ENCODE measurements around the gene COX7A1. TPM values are rescaled to one million over a fixed set of nuclear protein-coding genes. Genes with fewer than 3 reads are reported as not detected.

COX7A1 gene
- total and polyA plus RNA-seq, 11 donors, result 414 to 2,982 (median 2,187) TPM

DNA sequence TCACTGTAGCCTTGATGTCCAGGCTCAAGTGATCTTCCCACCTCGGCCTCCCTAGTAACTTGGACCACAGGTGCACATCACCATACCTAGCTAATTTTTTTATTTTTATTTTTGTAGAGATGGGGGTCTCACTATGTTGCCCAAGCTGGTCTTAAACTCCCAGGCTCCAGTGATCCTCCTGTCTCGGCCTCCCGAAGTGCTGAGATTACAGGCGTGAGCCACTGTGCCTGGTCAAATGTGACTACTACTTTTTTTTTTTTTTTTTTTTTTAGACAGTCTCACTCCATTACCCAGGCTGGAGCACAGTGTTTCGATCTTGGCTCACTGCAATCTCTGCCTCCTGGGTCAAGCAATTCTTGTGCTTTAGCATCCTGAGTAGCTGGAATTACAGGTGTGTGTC lies 20.6 kb upstream of the COX7A1 start:
- no peak for ATAC-seq
- no peak overlapping the region for H3K27ac ChIP-seq
- no peaks in the 10 kb centered on the region for H3K9me3 ChIP-seq
- 92 to 97% (median 93%) methylated on average over 5 of the region's 5 CpGs for WGBS, 4 donors
- H3K27me3 ChIP-seq, result no peaks in the 10 kb centered on the region
- TF ChIP-seq POLR2A (IDR thresholded peaks at IDR 0.05), result no peak
- TF ChIP-seq, protein P1, sequence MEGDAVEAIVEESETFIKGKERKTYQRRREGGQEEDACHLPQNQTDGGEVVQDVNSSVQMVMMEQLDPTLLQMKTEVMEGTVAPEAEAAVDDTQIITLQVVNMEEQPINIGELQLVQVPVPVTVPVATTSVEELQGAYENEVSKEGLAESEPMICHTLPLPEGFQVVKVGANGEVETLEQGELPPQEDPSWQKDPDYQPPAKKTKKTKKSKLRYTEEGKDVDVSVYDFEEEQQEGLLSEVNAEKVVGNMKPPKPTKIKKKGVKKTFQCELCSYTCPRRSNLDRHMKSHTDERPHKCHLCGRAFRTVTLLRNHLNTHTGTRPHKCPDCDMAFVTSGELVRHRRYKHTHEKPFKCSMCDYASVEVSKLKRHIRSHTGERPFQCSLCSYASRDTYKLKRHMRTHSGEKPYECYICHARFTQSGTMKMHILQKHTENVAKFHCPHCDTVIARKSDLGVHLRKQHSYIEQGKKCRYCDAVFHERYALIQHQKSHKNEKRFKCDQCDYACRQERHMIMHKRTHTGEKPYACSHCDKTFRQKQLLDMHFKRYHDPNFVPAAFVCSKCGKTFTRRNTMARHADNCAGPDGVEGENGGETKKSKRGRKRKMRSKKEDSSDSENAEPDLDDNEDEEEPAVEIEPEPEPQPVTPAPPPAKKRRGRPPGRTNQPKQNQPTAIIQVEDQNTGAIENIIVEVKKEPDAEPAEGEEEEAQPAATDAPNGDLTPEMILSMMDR (IDR thresholded peaks at IDR 0.05), result no peak
- no peak overlapping the region for H3K4me3 ChIP-seq
- intact Hi-C loops (cut with DNase I), result loop anchor here in 8 of 10 donors (2.0 to 10.0 kb wide), 5 partner anchors 48 to 118 kb away; partner anchors contain the start of genes THAP8 (in 1 of the 8) and WDR62 (in 1 of the 8)
- H3K4me1 ChIP-seq, result peaks cover 0 to 21% (median 14%) of the 10 kb centered on the region in 12 donors
- H3K36me3 ChIP-seq, result peaks cover 0 to 5% (median 0%) of the 10 kb centered on the region in 9 donors
- DNase-seq, result no peak

DNA sequence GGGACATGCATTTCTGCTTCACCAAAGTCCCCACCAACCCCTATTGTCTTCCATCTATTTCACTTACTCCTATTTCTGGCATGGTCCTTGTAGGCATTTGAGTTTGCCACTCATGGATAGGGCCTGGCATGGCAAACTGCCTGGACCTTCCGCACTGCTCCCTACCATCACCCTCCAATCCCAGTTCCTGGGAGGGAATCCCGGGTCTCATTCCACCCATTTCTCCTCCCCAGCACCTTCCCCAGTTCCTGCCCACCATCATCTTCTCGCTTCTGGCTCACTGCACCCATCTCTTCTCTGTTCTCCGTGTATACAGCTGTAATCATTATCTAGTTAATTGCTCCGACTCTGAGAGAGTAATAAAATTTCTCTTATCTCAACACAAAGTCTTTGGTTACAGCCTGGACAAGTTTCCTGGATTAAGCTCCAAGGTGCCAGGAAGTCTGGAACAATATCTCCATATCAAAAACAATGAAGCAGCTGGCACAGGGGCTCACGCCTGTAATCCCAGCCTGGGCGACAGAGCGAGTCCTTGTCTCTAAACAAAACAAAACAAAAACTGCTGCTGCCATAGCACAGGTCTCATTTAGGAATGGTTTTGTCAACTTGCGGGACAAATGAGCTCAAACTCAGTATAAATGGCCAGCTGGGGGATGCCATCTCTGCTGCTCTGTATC lies 17.0 kb upstream of the COX7A1 start:
- Histone ChIP-seq H3K9me3 (no peaks in the 10 kb centered on the region), H3K27me3 (no peaks in the 10 kb centered on the region), H3K36me3 (peaks cover 0 to 29% (median 14%) of the 10 kb centered on the region in 9 donors), H3K27ac (peak overlapping the region; percentile 19 to 85 (median 68)), H3K4me3 (no peak overlapping the region), H3K4me1 (peaks cover 0 to 21% (median 14%) of the 10 kb centered on the region in 12 donors)
- DNase-seq (peak in 3 of 5 donors; percentile 32 to 69 (median 44)), ATAC-seq (peak; percentile 40 to 76 (median 60))
- TF ChIP-seq, protein P1 (IDR thresholded peaks at IDR 0.05), result no peak
- TF ChIP-seq POLR2A (IDR thresholded peaks at IDR 0.05), result no peak
- WGBS, 4 donors, result 20 to 34% (median 29%) methylated on average over 9 of the region's 9 CpGs
- intact Hi-C loops (cut with DNase I), result loop anchor here in 2 of 10 donors (1.0 to 5.0 kb wide), 2 partner anchors 17 to 172 kb away; partner anchors contain the start of genes COX7A1 (in 1 of the 2) and SDHAF1 (in 1 of the 2)

GRCh38 chr19:36163813-36164212 lies 11.6 kb upstream of the COX7A1 start:
- WGBS, 4 donors, result 93 to 98% (median 95%) methylated on average over 12 of the region's 12 CpGs
- H3K27me3 ChIP-seq, result no peaks in the 10 kb centered on the region
- intact Hi-C loops (cut with DNase I), result no loop called here
- ATAC-seq (no peak), DNase-seq (no peak)
- TF ChIP-seq, protein P1 (IDR thresholded peaks at IDR 0.05), result no peak
- no peak for TF ChIP-seq POLR2A (IDR thresholded peaks at IDR 0.05)
- H3K4me3 ChIP-seq, result no peak overlapping the region
- peaks cover 0 to 11% (median 4%) of the 10 kb centered on the region in 12 donors for H3K4me1 ChIP-seq
- no peak overlapping the region for H3K27ac ChIP-seq
- H3K36me3 ChIP-seq, result peaks cover 0 to 39% (median 22%) of the 10 kb centered on the region in 9 donors
- no peaks in the 10 kb centered on the region for H3K9me3 ChIP-seq

DNA sequence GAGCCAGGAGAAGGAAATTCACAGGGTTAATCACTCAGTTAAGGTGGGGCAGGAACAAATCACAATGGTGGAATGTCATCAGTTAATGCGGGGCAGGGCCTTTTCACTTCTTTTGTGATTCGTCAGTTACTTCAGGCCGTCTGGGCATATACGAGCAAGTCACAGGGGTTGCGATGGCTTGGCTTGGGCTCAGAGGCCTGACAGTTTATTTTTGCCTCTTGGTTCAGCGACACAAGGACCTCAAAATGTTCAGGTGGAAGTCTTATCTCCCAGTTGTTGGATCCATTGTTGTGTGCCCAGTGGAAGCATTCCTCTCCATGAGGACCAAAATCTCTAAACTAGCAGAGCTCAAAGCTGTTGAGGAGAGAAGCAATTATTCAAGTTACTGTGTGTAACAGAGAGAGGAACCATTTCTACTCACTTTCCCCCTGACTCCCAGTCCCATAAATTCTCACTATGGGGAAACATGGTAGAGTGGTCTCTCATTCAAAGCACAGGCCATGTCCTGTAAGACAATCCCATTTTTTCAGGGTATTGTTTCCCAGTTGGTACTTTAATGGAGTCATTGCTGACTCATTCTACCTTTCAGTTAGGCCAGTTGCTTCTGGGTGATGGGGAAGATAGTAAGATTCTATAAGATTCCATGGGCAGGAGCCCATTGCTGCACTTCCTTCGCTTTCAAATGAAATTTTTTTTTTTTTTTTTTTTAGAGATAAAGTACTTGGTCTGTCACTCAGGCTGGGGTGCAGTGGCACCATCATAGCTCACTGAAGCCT lies 8.8 kb upstream of the COX7A1 start:
- Histone ChIP-seq H3K36me3 (peaks cover 0 to 20% (median 8%) of the 10 kb centered on the region in 9 donors), H3K27me3 (no peaks in the 10 kb centered on the region), H3K9me3 (no peaks in the 10 kb centered on the region), H3K4me3 (no peak overlapping the region), H3K27ac (peak overlapping the region in 9 of 12 donors; percentile 12 to 70 (median 53)), H3K4me1 (peaks cover 0 to 20% (median 2%) of the 10 kb centered on the region in 12 donors)
- WGBS, 4 donors, result 51 to 62% (median 61%) methylated on average over 7 of the region's 7 CpGs
- DNase-seq (no peak), ATAC-seq (peak in 3 of 4 donors; percentile 42 to 59 (median 46))
- intact Hi-C loops (cut with DNase I), result no loop called here
- no peak for TF ChIP-seq POLR2A (IDR thresholded peaks at IDR 0.05)
- TF ChIP-seq, protein P1 (IDR thresholded peaks at IDR 0.05), result no peak

Measured in heart left ventricle (tissue), 16 donors.